Activated CD4-positive, alpha-beta T cell treated with anti-CD3 and anti-CD28 coated beads for 1 hour (primary cell): ENCODE data around the gene PROKR1.
"Not testable (repeated sequence)": the region's sequence is repeated elsewhere in the genome, so short reads cannot be mapped to it uniquely, and the experiment has no call there.

ENCODE experiments used
- DNase-seq: peaks from one replicate; pipeline ENCODE4 v3.0.0-alpha.2; 2020

Gene PROKR1

DNA sequence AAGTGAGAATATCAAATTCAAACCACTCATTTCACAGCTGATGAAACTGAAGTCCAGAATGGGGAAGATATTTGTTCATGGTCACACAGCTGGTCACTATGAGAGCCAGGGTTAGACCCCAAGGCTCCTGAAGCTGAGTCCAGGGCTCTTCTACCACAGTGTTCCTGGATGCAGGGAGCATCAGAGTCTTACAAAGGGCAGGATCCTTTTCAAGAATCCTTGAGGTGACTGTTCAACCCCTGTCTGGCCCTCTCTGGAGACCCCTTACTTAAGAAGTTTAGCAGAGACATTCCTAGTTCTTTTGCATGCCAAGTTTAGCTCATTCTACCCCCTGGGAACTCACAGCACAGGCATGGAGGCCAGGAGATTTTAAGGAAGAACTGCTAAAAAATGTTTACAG, 15.7 kb downstream of the PROKR1 start:
- DNase-seq = no peak

DNA sequence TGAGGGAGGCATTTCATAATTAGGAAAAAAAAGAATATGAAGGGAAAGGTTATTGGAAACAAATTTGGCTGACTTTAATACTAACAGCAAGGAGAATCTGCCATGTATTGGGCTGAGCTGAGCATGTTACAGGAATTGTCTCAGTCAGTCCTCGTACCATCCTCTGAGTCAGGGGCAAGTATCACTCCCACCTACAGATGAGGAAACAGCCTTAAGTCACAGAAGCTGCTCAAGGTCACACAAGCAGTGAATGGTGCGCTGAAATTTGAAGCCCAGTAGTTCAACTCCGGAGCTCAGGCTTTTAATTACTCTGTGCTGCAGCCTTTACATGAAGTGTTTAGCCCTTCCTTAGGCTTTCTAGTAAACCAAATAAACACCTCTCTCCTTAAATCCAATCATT, 17.3 kb downstream of the PROKR1 start:
- no peak for DNase-seq

DNA sequence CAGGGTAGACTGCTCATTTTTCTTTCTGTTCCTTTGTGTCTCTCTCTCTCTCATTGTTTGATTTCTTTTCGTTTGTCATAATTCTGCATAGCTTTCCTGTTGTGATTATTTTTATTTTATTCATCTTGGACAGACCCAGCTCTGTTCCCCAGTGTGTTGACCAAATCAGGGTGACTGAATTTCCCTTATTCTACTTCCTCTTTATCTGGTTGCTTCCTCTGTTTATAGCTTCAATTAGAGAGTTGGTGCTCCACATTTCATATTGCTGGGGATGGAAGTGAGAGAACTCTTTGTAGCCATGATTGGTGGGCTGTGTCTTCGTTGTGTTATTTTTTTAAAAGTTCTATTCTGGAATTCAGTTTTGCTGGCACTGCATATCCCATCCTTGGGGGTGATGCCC, 19.1 kb downstream of the PROKR1 start:
- DNase-seq = no peak

DNA sequence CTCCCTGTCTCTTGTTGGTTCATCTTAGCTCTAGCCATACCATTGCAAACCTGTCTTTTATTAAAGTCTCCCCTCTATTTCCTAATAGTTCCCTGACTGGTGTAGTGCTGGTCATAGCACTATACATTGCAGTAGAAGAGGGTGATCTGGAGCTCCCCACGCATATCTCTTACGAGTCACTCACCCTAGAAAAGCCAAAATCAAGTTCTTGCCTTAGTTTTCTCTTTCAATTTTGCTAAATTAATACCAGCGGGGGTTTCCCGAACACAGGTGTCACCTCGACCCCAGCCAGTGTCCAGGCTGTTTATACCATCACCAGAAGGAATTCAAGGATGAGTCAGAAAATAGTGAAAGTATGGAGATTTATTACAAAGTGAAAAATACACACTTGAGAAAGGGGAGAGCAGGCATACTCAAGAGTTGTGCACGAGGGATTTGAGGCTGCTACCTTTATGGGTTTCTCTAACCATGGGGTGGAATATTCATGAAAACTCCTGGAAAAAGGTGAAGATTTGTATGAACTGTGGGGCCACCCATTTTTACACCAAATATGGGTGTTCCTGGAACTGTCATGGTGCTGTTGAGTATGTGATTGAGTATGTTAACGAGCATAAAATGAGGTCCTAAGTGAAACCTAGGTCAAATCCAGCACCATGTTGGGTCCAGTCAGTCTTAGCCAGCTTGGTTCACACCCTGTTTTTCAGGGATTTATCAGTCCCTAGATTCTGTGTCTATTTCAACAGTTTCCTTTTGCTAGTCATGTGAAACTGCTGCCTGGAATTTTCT, 20.2 kb downstream of the PROKR1 start:
- DNase-seq = no peak

DNA sequence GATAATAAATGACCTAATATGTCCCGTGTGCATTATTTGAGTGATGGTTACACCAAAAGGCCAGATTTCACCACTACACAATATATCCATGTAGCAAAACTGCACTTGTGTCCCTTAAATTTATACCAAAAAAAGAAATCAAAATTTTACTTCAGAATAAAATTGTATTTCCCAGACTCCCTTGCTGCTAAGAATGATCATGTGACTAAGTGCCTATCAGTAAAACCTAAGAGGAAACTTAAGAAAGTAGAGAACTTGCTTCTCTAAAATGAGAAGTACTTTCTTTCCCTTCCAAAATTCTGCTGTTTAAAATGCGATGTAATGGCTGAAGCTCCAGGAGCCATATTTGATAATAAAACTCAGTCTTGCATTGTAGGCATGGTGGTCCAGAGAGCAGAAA, 24.0 kb downstream of the PROKR1 start:
- no peak for DNase-seq

DNA sequence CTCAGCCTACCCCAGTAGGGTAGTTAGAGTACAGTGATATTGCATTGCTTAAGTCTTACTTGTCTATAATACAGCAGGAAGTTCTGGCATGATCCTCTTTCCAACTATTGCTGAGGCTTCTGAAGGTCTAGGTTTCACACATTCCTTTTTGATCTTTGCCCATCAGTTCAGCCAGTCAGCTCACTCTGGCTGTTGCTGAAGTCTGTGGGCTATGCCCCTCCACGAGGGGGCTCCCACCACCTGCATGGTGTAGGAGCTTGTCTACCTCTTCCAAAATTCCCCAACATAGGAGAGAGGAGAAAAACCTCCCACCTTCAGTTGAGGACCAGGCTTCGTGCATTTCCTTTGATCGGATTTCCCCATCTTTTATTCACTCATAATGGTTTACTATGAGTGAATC, 26.3 kb downstream of the PROKR1 start:
- no peak for DNase-seq

DNA sequence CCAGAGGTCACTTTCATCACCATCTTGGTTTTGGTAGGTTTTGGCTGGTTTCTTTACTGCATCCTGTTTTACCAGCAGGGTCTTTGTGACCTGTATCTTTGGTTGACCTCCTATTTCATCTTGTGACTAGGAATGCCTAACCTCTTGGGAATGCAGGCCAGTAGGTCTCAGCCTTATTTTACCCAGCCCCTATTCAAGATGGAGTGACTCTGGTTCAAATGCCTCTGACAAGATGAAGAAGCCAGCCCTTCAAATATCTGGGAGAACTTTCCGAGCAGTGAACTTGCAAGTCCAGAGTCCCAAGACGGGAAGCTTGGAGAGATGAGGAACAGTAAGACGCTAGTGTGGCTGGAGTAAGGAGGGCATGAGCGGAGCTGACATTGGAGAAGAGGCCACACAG, 28.6 kb downstream of the PROKR1 start:
- no peak for DNase-seq

DNA sequence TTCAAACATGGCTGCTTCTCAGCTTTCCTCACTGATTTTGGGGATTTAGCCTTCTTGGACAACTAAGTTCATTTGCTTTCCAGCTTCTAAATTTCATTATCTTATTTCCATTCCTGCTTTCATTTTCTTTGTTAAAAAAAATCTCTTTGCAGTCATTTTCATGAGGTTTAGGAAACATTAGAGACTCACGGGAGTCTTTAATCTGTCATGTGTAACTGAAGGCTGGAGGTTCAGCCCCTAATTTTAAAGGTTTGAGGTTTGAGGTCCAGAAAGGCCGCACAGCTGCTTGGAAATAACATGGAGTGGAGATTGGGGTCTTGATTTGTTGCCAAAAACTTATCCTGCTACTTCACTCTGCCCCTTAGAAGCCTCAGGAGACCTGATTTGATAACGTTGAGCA, 30.3 kb downstream of the PROKR1 start:
- no peak for DNase-seq

DNA sequence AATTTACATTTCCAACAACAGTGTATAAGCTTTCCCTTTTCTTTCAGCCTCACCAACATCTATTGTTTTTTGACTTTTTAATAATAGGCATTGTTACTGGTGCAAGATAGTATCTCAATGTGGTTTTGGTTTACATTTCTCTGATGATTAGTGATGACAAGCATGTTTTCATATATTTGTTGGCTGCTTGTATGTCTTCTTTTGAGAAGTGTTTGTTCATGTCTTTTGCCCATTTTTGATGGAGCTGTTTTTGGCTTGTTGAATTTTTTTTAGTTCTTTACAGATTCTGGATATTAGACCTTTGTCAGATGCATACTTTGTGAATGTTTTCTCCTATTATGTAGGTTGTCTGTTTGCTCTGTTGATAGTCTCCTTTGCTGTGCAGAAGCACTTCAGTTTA, 32.1 kb downstream of the PROKR1 start:
- DNase-seq = no peak

DNA sequence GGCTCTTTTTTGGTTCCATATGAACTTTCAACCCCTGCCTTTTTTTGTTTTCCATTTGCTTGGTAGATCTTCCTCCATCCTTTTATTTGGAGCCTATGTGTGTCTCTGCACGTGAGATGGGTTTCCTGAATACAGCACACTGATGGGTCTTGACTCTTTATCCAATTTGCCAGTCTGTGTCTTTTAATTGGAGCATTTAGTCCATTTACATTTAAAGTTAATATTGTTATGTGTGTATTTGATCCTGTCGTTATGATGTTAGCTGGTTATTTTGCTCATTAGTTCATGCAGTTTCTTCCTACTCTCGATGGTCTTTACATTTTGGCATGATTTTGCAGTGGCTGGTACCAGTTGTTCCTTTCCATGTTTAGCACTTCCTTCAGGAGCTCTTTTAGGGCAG, 34.5 kb downstream of the PROKR1 start:
- DNase-seq = not testable (repeated sequence)

DNA sequence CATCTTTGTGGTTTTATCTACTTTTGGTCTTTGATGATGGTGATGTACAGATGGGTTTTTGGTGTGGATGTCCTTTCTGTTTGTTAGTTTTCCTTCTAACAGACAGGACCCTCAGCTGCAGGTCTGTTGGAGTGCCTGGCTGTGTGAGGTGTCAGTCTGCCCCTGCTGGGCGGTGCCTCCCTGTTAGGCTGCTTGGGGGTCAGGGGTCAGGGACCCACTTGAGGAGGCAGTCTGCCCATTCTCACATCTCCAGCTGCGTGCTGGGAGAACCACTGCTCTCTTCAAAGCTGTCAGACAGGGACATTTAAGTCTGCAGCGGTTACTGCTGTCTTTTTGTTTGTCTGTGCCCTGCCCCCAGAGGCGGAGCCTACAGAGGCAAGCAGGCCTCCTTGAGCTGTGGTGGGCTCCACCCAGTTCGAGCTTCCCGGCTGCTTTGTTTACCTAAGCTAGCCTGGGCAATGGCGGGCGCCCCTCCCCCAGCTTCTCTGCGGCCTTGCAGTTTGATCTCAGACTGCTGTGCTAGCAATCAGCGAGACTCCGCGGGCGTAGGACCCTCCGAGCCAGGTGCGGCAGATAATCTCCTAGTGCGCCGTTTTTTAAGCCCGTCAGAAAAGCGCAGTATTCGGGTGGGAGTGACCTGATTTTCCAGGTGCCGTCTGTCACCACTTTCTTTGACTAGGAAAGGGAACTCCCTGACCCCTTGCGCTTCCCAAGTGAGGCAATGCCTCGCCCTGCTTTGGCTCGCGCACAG, 36.0 kb downstream of the PROKR1 start:
- not testable (repeated sequence) for DNase-seq

DNA sequence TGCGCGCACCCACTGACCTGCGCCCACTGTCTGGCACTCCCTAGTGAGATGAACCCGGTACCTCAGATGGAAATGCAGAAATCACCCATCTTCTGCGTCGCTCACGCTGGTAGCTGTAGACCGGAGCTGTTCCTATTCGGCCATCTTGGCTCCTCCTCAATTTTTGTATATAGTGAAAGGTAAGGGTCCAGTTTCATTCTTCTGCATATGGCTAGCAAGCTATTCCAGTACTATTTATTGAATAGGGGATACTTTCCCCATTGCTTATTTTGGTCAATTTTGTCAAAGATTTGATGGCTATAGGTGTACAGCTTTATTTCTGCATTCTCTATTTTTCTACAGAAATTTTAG, 36.5 kb downstream of the PROKR1 start:
- DNase-seq = not testable (repeated sequence)

DNA sequence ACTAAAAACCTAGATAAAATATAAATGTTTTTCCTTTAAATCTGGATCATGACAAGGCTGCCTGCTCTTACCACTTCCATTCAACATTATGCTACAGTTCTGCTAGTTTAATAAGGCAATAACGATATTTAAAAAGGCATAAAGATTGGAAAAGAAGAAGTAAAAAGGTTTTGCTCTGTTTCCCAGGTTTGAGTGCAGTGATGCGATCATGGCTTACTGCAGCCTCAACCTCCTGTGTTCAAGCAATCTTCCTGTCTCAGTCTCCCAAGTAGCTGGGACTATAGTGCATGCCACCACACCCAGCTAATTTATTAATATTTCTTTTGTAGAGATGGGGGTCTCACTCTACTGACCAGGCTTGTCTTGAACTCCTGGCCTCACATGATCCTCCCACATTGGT, 40.8 kb downstream of the PROKR1 start:
- DNase-seq = no peak

DNA sequence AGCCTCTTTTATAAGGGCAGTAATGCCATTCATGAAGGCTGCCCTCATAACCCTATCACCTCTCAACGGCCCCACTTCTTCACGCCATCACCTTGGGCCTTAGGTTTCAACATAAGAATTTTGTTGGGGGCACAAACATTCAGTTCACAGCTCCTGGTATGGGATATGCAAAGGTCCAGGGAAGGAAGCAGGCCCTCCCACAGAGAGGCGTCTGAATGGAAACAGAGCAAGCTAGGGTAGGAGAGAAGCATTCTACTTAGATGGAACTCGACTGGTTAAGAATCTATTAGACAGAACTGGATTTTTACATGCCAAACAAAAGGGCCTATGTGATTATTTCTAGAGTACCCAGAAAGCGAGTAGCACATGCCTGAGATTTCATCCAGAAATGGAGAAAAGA, 42.8 kb downstream of the PROKR1 start:
- no peak for DNase-seq

DNA sequence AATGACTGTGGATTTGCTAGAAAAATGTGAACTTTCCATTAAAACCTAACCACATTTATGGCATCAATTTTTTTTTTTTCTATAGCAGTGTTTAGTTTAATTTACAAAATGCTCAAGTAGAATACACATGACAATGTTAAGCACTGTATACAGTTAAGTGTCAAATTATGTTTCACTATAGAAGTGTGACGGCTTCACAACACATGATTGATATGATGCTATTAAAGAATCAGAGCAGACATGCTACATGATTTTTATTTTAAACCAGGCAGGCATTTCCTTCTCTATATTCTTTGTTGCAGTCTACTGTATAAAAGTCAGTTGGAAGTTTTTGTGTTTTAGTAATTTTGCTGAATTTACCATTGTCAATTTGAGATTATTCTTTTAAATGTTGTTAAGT, 43.6 kb downstream of the PROKR1 start:
- no peak for DNase-seq

DNA sequence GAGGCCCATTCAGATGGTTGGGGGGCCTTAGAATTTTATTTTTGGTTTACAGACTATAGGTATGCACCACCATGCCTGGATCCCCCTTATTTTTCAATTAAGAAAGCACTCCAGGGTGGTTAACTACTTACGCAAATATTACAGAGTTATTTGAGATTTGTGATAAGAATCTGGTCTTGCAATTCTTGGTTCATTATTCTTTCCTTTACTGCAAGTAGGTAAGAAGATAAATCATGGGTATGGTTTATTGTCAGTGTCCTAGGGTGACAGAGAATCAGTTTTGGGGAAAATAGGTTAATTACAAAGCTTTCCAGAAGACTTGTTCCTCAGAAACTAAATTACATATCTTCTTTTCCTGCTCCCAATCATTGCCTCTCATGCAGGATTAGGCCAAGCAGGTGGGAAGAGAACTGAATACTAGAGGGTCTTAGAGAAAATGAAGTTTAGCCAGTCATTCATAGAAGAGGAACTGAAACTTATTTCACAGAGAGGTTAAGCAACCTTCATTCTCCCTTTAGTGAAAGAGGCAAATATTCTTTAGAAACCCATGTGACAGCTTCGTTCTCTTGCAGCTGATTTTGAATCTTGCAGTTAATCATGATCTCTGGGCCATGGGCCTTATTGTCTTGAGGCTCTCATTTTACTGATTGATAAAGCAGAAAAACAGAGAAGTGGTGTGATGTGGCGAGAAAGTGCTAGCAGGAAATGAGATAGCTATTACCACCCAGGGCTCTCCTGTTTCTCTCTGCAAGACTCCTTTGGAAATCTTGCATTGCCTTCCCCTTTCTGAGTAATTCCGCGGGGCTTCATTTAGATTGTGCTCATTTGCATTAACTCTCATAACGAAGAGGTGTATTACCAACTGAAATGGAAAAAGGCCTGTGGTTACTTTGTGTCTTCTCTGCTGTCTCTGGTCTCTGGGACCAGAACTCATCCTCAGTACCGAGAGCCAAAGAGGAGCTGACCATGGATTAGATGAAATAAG, 46.5 kb downstream of the PROKR1 start:
- no peak for DNase-seq

DNA sequence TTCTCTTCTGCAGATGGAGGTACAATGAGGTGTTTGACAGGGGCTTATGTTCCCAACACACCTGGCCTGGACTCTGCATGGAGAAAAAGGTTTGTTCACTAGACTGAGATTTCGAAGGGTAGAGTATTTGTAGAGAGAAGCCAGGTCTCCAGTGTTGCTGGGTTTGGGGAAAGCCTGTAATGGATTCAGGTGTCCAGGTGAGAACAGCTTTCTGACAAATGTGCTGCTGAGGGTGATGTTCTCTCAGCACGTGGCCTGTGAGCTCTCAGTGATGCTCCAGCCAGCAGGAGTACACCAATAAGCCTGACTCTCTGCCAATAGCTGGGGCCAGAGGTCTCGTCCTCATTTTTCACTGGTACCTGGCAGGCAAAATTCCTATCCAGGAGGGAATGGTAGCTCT, 47.5 kb downstream of the PROKR1 start:
- no peak for DNase-seq

DNA sequence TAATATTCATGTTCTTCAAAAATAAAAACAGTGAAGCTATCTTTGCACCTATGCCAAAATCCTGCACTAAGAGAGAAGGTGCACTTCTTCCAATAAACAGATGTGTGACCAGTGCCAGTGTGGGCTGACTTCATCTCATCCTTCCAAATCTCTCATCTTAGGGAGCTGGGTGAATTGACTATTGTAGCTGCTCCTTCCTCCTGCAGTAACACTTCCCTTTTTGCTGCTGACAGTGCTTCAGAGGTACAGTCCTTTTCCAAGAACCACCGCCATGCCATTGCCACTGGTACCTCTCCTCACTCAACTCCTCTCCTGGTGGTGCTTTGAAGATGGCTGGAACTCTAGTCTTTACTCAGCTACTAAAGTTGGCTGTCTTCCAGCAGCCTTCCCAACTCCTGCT, 49.1 kb downstream of the PROKR1 start:
- no peak for DNase-seq

DNA sequence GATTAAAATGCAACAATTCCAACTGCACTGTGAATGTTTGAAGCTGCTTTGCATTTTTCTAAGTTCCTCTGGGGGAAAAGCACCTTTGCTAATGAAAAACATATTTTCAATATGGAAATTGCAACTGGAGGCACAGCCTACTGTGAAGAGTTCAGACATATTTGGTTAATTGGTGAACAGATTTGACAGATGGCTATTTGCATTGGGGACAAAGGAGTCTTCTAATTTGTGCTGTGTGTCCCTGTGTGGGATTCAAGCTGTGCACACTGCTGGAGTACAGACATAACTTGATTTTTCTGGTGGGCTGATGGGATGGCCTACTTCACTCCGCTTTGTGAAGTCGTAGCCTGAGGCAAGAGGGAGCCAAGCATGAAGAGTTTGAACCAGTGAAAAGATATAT, 50.6 kb downstream of the PROKR1 start:
- no peak for DNase-seq

DNA sequence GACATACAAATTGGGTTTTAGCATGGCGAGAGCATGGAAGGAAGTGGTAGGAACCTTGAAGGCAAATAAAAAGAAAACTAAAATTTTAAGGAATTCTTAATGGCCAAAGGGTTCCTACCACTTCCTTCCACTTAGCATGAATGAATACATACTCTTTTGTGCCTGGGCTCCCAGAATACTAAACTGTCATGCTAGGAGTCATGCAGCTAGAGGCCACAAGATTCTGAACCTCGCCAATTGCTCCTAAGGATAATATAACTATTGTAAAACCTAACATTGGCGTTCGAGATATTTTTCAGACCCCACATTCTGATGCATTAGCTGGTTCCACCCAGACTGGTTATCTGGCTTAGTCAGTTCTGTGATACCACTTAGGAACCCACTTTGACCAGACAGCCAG, 52.6 kb downstream of the PROKR1 start:
- no peak for DNase-seq

DNA sequence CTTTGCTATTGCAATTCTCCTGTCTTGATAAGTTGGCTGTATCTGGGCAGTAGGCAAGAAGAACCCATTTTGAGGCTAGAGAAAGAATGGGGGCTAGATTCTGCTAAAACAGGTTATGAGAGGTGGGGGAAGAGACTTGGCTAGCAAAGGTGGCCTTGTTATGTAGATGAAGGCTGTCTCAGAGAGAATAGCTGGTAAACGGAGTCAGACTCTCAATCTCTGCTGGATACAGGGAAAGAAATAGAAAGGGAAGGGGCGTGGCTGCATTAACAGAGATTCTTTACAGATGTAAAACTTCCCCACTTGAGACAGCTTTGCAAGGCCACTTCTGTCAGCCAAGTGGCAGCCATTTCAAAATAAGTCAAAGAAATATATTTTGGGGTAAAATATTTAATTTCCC, 53.2 kb downstream of the PROKR1 start:
- no peak for DNase-seq

DNA sequence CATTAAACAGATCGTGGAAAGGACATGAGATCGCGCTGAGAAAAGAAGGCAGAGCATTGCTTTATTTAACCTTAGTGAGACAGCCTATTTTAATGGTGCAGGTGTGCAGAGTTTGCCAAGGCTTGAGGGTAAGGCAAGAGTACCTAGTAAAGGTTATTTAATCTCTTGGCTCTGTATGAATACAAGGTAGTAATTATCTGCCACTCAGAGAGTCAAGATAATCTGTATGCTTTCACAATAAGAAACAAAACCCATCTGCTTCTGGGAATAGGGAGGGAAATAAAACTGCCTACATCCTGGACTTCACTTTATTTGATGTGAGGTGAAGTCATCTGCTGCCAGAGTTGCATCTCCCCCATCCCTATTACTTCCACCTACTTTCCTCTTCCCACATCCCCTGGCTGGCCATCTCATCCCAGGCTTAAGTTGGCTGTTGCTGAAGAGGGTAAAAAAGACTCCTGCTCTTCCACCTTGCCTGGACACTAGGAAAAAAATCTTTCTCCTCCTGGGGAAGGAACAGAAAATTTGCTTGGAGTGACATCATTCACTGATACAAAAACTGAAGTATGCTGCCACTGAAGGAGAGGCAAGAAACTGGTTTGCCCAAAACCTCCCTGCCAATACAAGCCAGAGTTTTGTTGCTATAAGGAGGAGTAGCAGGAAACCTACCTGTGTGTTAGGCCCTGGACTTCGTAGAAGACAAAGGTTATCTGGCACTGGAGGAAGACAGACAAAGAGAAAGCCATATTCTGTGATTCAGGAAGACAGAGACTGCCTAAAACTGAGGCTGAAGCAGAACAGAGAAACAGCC, 55.4 kb downstream of the PROKR1 start:
- DNase-seq = no peak

DNA sequence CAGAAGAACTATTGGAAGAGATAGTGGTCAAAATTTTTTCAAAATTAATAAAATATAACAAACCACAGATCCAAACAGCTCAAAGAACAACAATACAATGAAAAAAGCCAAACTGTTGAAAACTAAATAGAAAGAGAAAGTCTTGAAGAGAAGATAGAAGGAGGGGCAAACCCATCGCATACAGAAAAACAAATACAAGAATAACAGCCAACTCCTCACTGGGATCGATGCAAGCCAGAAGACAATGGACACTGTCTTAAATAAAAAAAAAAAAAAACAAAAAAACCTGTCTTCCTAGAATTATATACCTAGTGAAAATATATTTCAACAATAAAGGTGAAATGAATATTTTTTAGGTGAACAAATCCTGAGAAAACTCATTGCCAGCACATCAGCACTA, 57.2 kb downstream of the PROKR1 start:
- DNase-seq = no peak
